Non-pigmented ciliary epithelial cell (primary cell): ENCODE results near the gene CHAD.
"Not testable (repeated sequence)": the region's sequence is repeated elsewhere in the genome, so short reads cannot be mapped to it uniquely, and the experiment has no call there.

Source experiments
- DNase-seq: peaks from one replicate; pipeline ENCODE4 v3.0.0-alpha.2; 2010; ENCODE audit warnings: low read depth

Gene CHAD

DNA sequence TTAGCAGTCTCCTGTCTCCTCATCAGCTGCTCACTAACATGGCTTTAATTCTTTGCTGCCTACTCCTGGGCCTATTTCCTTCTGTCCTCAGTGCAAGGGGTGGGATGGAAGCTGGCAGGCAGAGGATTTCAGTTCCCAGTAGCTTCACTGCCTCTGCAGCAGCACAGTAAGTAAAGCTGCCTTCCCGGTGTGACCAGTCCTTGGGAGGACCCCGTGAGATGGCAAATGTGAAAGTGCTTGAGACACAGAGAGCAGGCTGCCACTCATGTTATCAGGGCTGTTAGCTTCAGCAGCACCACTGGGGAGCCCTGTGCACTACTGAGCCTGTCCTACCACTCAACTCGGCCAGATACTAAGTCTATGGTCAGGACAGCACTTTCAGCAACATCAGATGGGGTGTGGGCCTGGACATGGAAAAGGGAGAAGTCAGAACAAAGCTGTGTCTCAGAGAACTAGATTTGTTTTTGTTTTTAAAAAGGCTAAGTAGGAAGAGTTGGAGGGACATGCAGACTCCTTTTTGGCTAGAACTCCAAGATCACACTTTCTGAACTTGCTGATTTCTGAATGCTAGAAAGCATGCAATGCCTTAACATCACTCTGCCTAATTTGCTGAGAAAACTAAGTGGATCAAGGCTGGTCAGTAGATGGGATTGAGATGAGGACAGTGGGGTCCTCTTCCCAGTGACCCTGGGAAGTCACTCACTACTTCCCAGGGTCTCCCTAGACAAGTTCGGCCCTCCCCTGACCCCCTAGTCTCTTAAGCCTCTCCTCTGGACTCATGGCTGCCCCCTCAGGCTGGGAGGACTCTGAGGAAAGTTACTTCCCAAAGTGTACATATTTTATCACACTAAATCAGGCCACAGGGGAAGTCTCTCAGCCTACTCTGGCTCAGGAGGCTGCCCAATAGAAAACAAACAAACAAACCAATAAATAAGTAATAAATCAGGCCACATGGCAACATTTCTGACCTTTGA, 41.6 kb downstream of the CHAD start:
- no peak for DNase-seq

DNA sequence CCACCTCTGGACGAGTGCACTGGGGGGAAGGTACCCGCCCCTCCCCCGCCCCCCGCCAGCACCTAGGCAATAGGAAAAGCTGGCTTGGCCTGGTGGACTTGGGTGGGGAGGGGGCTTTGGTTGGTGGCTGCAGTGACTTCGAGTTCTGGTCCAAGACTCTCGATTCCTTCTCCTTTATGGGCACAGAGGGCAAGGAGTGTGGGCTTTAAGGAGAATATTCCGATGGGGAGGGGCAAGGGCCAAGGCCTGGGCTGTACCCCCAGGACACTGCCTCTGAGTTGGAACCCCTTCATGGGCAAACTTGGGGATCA, 42.3 kb downstream of the CHAD start:
- DNase-seq, result no peak

DNA sequence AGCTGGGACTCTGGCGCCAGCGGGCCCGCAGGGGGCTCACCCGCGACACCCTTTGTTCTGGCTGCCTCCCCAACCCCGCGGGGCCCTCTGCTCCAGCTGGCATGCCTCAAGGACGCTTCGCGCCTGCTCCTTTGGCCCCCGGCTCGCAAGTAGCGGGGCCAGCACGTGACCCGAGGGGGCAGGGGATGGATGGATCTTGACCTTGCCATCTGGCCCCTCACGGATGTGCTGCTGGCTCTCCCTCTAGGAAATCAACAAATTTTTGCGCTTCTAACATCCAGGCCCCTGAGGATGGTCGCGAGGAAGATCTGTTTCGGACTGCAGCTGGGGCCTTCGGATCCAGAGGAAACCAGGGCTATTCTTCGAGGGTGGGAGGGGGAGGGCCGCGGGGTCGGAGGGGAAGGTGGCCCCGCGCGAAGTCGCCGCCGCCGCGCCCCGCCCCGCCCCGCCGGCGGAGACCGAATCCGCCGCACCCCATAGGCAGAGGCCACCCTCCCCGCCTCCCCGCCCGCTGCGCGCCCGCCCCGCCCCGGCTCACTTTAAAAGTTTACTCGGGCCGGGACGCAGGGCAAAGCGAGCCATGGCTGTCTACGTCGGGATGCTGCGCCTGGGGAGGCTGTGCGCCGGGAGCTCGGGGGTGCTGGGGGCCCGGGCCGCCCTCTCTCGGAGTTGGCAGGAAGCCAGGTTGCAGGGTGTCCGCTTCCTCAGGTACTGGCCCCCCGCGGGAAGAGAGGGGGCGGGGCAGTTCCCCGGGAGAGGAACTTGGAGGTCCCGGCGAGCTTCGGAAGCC, 42.8 kb downstream of the CHAD start, which contains the start of gene ACSF2:
Gene ACSF2 (plus strand): TSS at position 537 of the 790 bp plus-strand sequence. CDS start 44 bp downstream, at position 581.
- no peak for DNase-seq

DNA sequence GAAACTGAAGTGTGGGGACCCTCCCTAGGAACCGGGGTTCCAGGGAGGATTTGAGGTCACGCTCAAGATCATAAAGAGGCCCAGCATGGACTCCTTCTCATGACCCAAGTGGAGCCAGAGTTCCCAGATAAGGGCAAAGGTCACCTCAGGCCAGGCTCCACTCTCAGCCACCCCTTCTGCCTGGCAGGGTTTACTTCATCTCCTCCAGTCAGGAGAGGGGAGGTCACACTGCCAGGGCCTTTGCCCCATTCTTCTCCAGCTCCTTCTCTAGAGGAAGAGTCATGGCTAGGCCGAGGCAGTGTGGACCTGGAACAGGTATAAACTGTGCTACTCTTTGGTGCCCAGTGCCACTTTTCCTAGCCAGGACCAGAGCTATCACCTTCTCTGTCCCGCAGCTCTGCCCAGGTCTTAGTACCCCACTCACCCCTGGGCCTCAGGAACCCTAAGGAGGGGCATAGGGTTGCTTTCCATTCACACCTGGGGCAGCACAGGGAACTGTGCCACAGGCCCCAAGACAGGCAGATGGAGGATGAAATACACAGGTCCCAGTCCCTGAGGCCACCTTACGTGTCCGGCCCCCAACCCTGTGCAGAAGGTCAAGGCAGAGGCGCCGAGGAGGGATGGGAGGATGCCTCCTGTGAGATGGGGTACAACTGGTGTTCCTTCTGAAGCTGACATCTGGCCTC, 43.5 kb downstream of the CHAD start:
- DNase-seq, result no peak

DNA sequence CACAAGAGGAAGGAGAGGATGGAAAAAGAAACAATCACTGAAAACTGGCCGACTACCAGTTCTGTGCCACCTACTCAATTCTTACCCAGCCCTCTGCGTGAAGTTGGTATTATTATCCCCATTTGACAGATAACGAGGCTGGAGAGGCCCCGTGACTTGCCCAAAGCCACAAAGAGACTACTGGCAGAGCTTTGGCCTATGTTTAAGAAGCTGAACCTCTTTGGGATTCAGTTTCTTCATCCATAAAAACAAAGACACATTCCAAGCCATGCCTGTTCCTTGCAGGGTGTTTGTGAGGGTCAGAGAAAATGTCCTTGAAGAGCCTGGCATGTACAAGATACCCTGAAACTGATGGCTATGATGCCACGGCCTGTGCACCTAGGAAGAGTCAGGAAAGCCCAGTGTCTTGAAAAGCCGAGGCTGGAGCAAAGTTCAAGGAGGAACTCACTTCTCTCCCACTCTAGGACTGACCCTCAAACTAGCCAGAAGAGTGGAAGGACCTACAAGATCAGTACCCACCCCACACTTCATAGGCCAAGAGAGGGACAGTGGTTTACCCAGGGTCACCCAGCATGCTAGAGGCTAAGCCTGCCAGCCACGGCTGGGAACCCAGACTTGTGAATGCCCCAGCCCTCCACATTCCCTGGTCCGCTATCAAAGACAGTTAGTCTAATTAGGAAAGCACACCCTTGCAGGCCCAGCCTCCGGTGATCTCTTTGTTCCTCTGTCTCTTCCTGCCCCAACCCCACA, 44.3 kb downstream of the CHAD start:
- no peak for DNase-seq

DNA sequence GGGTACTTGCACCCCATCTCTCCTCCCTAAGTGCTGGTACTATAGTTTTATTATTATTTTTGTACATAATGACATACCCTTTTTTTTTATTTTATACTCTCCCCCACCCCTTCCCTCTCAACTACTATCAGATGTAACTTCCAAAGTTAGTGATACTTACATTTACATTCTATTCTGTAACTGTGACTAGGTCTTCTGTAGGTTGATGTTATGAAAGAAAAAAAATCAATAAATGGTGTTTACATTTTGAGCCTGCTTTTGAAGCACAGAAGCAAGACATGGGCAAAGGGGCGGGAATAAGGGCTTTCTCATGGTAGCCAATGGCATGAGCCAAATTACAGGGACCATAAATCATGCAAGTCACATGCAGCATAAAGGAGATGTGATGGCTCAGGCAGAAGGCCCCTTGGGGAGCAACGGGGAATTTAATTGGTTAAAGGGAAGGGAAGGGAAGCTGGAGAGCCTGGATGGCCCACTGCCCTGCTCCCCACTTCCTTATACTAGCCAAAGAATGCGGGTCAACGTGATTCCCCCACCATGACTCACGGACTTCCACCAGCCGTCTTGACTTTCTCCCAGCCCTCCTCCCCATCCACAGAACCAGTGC, 45.0 kb downstream of the CHAD start:
- DNase-seq, result peak; percentile 42

DNA sequence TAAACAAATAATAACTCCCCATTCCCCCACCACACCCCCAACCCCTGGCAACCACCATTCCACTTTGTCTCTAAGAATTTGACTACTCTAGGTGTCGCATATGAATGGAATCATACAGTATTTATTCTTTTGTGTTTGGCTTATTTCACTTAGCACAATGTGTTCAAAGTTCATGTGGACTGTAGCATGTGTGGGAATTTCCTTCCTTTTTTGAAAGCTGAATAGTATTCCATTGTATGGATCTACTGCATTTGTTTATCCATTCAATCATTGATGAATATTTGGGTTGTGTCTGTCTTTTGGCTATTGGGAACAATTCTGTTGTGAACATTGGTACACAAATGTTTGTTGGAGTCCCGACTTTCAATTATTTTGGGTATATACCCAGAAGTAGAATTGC, 45.9 kb downstream of the CHAD start:
- DNase-seq, result no peak

DNA sequence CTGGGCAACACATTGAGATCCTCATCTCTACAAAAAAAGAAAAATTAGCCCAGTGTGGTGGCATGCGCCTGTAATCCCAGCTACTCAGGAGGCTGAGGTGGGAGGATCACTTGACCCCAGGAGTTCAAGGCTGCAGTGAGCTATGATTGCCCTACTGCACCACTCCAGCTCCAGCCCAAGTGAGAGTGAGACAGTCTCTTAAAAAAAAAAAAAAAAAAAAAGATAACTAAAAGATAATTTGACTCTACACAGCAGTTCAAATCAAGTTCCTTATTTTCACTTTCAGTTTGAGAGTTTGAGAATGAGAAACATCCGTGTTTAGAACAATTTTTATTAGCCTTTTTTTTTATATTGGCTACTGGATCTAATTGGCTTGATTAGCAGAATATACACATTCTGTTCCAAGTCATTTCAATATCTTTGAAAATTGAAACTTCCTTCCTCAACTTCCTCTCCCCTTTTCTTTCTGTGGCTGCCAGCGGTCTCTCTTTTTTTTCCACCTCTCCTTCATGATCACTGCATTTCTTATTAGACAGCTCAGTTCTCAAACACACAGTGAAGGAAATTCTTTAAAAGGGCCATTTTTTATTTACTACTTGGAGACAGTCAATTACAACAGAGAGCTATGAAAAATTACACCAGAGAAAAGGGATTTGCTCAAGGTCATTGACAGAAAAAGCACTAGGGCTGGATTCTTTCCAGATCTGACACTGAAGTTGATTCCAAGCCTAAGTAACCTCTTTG, 47.2 kb downstream of the CHAD start:
- DNase-seq, result no peak

DNA sequence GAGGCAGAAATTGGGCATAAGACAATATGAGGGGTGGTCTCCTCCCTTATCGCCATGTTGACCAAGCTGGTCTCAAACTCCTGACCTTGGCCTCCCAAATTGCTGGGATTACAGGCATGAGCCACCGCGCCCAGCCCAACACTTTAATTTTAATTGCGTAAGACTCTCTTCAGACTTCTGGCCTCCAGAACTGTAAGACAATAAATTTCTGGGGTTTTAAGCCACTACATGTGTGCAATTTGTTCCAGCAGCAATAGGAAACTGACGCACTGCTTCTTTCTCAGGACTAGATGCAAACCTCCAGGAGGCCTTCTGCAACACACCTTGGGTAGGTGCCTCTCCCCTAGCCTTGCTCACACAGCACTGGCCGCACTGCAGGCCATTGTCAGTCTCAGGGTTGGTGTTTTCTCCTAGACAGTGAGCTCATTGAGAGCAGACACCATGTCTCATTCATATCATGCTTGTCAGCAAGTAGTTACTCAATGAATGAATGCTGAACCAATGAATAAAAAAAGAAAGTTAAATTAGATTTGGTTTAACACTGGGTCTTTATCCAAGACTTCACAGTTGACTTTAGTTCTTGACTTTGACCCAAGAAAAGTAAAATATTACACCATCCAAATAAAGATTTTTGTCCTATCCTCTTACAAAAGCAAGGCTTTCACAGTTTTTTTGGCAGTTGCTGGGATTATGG, 48.1 kb downstream of the CHAD start:
- DNase-seq, result no peak

DNA sequence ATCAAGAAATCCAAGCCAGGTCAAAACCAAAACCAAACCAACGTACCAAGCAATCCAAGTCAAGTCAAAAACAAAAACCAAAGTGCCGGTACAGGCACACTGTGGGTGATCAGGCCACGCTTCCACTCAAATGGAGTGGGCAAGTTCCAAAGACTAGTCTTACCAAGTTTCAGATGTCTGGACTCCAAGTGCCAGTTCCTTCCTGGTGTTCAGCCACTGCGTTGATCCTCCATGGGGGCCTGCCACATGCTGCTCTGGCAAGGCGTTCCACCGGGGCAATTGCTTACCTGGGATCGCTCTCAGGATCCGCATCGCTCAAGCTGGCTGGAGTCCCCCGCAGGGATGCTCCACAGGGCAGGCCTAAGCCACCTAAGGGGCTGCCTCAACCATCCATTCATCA, 49.1 kb downstream of the CHAD start:
- DNase-seq, result not testable (repeated sequence)

DNA sequence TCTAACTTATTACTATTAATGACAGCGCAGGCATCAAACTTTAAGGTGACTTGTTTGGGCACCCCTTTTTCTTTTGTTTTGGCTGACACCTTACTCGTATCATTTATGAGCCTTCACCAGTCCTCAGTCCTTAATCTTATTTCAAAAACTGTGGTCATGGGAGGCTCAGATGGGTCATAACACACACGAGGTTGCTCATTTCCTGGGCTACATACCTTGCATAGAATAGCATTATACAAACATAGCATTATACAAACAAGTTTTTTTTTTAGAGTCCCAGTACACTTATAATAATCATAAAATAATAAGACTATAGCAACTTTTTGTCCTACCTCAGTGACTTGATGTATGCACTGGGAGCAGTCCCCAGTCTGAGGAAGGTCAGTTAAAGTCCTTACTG, 53.9 kb downstream of the CHAD start:
- DNase-seq, result no peak
